Liver (tissue), 3 donors: ENCODE measurements around the gene AWAT2.

Experiments
- EGR1 ChIP-seq, 2 donors: IDR thresholded peaks; 2 replicates each; pipeline ENCODE4 v1.6.1; 2016 to 2018; ENCODE audit warnings: antibody characterized with exemption in 2 of 2, low read depth in 2 of 2
- RXRA ChIP-seq, 2 donors: IDR thresholded peaks; 2 replicates each; pipeline ENCODE4 v1.6.1; 2017 to 2018; ENCODE audit warnings: antibody characterized with exemption in 2 of 2, mild to moderate bottlenecking in 1 of 2
- YY1 ChIP-seq: IDR thresholded peaks from 2 replicates; pipeline ENCODE4 v1.6.1; 2016; ENCODE audit warnings: antibody characterized with exemption, mild to moderate bottlenecking
- TF ChIP-seq, protein P1 (sequence below): fragments of 150-350 bp; IDR thresholded peaks from 2 replicates; pipeline ENCODE4 v1.5.1; 2017; ENCODE audit warnings: improper control_type of control experiment, low read depth, low read length; ENCODE audit not compliant: missing input control
- TF ChIP-seq, protein P2 (sequence below): IDR thresholded peaks from 2 replicates; pipeline ENCODE4 v1.6.1; 2016; ENCODE audit warnings: antibody characterized with exemption
- TF ChIP-seq, protein P3 (sequence below): IDR thresholded peaks from 2 replicates; pipeline ENCODE4 v1.6.1; 2016; ENCODE audit warnings: antibody characterized with exemption
- donor health status: healthy.
- donor health status: healthy.

DNA sequence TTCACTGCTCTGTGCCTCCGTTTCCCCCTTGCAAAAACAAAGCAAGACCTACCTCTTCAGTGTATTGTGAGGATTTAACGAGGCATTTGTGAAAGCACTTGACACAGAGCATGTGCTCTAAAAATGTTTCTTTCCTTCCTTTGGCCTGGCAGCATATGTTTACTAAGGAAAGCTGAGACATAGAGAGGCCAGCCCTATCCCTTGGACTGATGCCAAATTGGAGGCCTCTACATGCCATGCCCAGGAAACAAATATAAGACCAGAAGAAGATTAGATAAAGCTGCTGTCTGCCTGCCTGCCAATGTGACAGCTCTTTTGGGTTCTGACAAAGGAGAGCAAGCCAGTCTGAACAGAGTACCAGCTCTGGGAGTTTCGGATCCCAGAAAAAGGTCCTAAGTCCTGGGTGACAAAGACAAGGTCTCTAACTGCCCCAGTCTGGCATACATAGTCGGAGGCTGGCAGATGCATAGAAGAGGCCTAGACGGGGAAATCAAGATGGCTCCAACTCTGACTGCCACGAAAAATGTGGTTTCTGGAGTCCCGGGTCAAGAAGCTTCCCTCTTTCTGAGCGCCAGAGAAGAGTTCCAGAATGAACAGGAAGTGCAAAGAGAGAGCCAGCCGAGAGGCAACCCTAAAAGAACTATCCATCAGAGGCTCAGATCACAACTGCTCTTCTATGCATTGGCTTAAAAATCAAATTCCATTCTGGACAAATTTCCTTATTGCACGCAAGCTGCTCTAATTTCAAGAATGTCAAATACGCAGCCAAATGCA lies 38.3 kb upstream of the AWAT2 start:
- no peak for TF ChIP-seq EGR1 (IDR thresholded peaks at IDR 0.05; ENCODE audit: low read depth in 2 of 2)
- TF ChIP-seq, protein P1, sequence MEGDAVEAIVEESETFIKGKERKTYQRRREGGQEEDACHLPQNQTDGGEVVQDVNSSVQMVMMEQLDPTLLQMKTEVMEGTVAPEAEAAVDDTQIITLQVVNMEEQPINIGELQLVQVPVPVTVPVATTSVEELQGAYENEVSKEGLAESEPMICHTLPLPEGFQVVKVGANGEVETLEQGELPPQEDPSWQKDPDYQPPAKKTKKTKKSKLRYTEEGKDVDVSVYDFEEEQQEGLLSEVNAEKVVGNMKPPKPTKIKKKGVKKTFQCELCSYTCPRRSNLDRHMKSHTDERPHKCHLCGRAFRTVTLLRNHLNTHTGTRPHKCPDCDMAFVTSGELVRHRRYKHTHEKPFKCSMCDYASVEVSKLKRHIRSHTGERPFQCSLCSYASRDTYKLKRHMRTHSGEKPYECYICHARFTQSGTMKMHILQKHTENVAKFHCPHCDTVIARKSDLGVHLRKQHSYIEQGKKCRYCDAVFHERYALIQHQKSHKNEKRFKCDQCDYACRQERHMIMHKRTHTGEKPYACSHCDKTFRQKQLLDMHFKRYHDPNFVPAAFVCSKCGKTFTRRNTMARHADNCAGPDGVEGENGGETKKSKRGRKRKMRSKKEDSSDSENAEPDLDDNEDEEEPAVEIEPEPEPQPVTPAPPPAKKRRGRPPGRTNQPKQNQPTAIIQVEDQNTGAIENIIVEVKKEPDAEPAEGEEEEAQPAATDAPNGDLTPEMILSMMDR, result no peak
- TF ChIP-seq YY1, result no peak
- TF ChIP-seq, protein P2, sequence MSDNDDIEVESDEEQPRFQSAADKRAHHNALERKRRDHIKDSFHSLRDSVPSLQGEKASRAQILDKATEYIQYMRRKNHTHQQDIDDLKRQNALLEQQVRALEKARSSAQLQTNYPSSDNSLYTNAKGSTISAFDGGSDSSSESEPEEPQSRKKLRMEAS, result no peak
- no peak for TF ChIP-seq RXRA (IDR thresholded peaks at IDR 0.05)
- TF ChIP-seq, protein P3, sequence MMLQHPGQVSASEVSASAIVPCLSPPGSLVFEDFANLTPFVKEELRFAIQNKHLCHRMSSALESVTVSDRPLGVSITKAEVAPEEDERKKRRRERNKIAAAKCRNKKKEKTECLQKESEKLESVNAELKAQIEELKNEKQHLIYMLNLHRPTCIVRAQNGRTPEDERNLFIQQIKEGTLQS, result no peak
